Neural progenitor cell (in vitro differentiated cells): Measurements from ENCODE around the gene IGSF6. TPM values are rescaled to one million over a fixed set of nuclear protein-coding genes. Genes with fewer than 3 reads are reported as not detected.

Source experiments
- DNase-seq: peaks from one replicate; pipeline ENCODE4 v3.0.0-alpha.2; 2016; ENCODE audit warnings: low spot score
- H2AFZ ChIP-seq: fragments of 200-600 bp; sonication (generic); replicated peaks from 2 replicates; pipeline ENCODE4 v1.6.1; 2016; ENCODE audit warnings: antibody characterized with exemption
- H3F3A ChIP-seq: fragments of 200-600 bp; sonication (generic); 2 replicates; pipeline ENCODE4 v1.6.1; 2016; ENCODE audit warnings: antibody characterized with exemption, low read depth
- H3K27ac ChIP-seq: fragments of 200-600 bp; sonication (generic); 2 replicates; pipeline ENCODE4 v1.5.1; 2016; ENCODE audit warnings: mild to moderate bottlenecking
- H3K27me3 ChIP-seq: fragments of 200-600 bp; sonication (generic); 2 replicates; pipeline ENCODE4 v1.6.1; 2016; ENCODE audit warnings: mild to moderate bottlenecking, moderate library complexity
- H3K36me3 ChIP-seq: fragments of 200-600 bp; sonication (generic); 2 replicates; pipeline ENCODE4 v1.5.1; 2016
- H3K4me1 ChIP-seq: fragments of 200-600 bp; sonication (generic); 2 replicates; pipeline ENCODE4 v1.6.1; 2016; ENCODE audit warnings: mixed run types
- H3K4me2 ChIP-seq: fragments of 200-600 bp; sonication (generic); 2 replicates; pipeline ENCODE4 v1.6.1; 2016
- H3K4me3 ChIP-seq: fragments of 200-600 bp; sonication (generic); 2 replicates; pipeline ENCODE4 v1.5.1; 2016
- H3K79me2 ChIP-seq: fragments of 200-600 bp; sonication (generic); 2 replicates; pipeline ENCODE4 v1.6.1; 2016; ENCODE audit warnings: low read depth
- H3K9ac ChIP-seq: fragments of 200-600 bp; sonication (generic); 2 replicates; pipeline ENCODE4 v1.6.1; 2016
- H3K9me3 ChIP-seq: fragments of 200-600 bp; sonication (generic); 2 replicates; pipeline ENCODE4 v1.5.1; 2016; ENCODE audit warnings: low read depth
- H4K20me1 ChIP-seq: fragments of 200-600 bp; sonication (generic); 2 replicates; pipeline ENCODE4 v1.6.1; 2016; ENCODE audit warnings: low read depth
- H3K27ac Mint-ChIP-seq: 3 replicates; pipeline ENCODE4 v1.8.0; 2021; ENCODE audit warnings: mixed read lengths
- H3K27me3 Mint-ChIP-seq: 2 replicates; pipeline ENCODE4 v1.8.0; 2022; ENCODE audit warnings: low read depth, mild to moderate bottlenecking, inconsistent platforms, moderate library complexity, mixed read lengths; ENCODE audit not compliant: insufficient read depth
- H3K36me3 Mint-ChIP-seq: 3 replicates; pipeline ENCODE4 v1.8.0; 2021; ENCODE audit warnings: mixed read lengths
- H3K4me1 Mint-ChIP-seq: 3 replicates; pipeline ENCODE4 v1.8.0; 2021; ENCODE audit warnings: mixed read lengths
- H3K4me3 Mint-ChIP-seq: 3 replicates; pipeline ENCODE4 v1.8.0; 2021; ENCODE audit warnings: mild to moderate bottlenecking, moderate library complexity, mixed read lengths
- H3K9me3 Mint-ChIP-seq: 3 replicates; pipeline ENCODE4 v1.8.0; 2020; ENCODE audit warnings: mixed read lengths
- EZH2 ChIP-seq: fragments of 200-600 bp; sonication (generic); IDR thresholded peaks from 2 replicates; pipeline ENCODE4 v1.6.1; 2017; ENCODE audit warnings: antibody characterized with exemption, mild to moderate bottlenecking, moderate library complexity
- EZH2phosphoT487 ChIP-seq: fragments of 200-600 bp; sonication (generic); IDR thresholded peaks from 2 replicates; pipeline ENCODE4 v1.6.1; 2017; ENCODE audit warnings: antibody characterized with exemption
- total RNA-seq: library from RNA; depleted of rRNA; stranded (reverse); fragments of >200 nt; gene quantifications from 2 replicates; pipeline ENCODE4 v1.2.3, GENCODE V29; 2015; ENCODE audit warnings: low replicate concordance
- TF ChIP-seq, protein P1 (sequence below): fragments of 200-600 bp; sonication (generic); IDR thresholded peaks from 2 replicates; pipeline ENCODE4 v1.5.1; 2017; ENCODE audit warnings: antibody characterized with exemption, mild to moderate bottlenecking

Gene IGSF6
- total RNA-seq, 1 donor from 2014 or later, result not detected

DNA sequence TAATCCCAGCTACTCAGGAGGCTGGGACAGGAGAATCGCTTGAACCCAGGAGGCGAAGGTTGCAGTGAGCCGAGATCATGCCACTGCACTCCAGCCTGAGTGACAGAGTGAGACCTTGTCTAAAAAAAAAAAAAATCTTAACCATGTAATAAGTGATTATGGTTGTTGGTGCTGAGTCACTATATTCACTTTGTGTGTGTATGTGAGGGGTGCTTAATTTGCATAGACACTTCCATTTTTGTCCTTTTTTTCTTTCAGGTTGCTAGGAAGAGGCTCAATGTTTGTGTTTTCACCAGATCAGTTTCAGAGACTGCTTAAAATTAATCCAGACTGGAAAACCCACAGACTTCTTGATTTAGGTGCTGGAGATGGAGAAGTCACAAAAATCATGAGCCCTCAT, 34.8 kb downstream of the IGSF6 start:
- no peaks in the 10 kb centered on the region for H3K9me3 Mint-ChIP-seq
- Histone ChIP-seq H3K79me2 (peaks cover 60% of the 10 kb centered on the region), H3K36me3 (peaks cover 2% of the 10 kb centered on the region), H3K27ac (no peak overlapping the region), H2AFZ (no peak overlapping the region), H3K4me1 (peaks cover 2% of the 10 kb centered on the region), H3F3A (peaks cover 2% of the 10 kb centered on the region), H3K9ac (no peak overlapping the region), H4K20me1 (peaks cover 20% of the 10 kb centered on the region), H3K4me2 (no peak overlapping the region), H3K9me3 (no peaks in the 10 kb centered on the region), H3K27me3 (no peaks in the 10 kb centered on the region), H3K4me3 (no peak overlapping the region)
- H3K27ac Mint-ChIP-seq, result no peak overlapping the region
- DNase-seq, result no peak
- H3K4me1 Mint-ChIP-seq, result peaks cover 3% of the 10 kb centered on the region
- TF ChIP-seq, protein P1, sequence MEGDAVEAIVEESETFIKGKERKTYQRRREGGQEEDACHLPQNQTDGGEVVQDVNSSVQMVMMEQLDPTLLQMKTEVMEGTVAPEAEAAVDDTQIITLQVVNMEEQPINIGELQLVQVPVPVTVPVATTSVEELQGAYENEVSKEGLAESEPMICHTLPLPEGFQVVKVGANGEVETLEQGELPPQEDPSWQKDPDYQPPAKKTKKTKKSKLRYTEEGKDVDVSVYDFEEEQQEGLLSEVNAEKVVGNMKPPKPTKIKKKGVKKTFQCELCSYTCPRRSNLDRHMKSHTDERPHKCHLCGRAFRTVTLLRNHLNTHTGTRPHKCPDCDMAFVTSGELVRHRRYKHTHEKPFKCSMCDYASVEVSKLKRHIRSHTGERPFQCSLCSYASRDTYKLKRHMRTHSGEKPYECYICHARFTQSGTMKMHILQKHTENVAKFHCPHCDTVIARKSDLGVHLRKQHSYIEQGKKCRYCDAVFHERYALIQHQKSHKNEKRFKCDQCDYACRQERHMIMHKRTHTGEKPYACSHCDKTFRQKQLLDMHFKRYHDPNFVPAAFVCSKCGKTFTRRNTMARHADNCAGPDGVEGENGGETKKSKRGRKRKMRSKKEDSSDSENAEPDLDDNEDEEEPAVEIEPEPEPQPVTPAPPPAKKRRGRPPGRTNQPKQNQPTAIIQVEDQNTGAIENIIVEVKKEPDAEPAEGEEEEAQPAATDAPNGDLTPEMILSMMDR, result no peak
- TF ChIP-seq EZH2, result no peak
- TF ChIP-seq EZH2phosphoT487, result no peak
- H3K4me3 Mint-ChIP-seq, result no peak overlapping the region
- no peaks in the 10 kb centered on the region for H3K27me3 Mint-ChIP-seq
- H3K36me3 Mint-ChIP-seq, result peaks cover 18% of the 10 kb centered on the region

DNA sequence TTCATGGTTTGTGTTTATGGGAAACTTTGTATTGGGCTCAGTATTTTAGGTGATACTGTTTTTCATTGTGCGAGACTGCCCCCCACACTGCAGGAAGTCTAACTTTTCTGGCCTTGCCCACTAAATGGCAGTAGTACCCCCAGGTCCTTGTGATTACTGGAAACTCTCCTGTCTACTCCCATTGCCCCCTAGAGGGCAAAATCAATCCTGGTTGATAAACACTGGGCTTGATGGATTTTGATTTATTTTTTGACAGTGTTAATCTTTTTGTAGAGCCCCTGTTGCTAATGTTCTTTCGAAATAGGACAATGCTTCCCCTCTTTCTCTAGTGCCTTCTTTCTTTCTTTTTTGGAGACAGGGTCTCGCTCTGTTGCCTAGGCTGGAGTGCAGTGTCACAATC, 37.5 kb downstream of the IGSF6 start:
- Histone ChIP-seq H4K20me1 (peaks cover 44% of the 10 kb centered on the region), H3K4me1 (peaks cover 28% of the 10 kb centered on the region), H2AFZ (no peak overlapping the region), H3K4me2 (no peak overlapping the region), H3K4me3 (no peak overlapping the region), H3F3A (peaks cover 18% of the 10 kb centered on the region), H3K79me2 (peaks cover 81% of the 10 kb centered on the region), H3K27ac (no peak overlapping the region), H3K36me3 (no peaks in the 10 kb centered on the region), H3K27me3 (no peaks in the 10 kb centered on the region), H3K9me3 (no peaks in the 10 kb centered on the region), H3K9ac (no peak overlapping the region)
- no peaks in the 10 kb centered on the region for H3K27me3 Mint-ChIP-seq
- no peak for DNase-seq
- peaks cover 18% of the 10 kb centered on the region for H3K36me3 Mint-ChIP-seq
- no peaks in the 10 kb centered on the region for H3K9me3 Mint-ChIP-seq
- no peak overlapping the region for H3K27ac Mint-ChIP-seq
- no peak for TF ChIP-seq EZH2phosphoT487
- TF ChIP-seq EZH2, result no peak
- TF ChIP-seq, protein P1, result peak; percentile 26
- H3K4me1 Mint-ChIP-seq, result peaks cover 29% of the 10 kb centered on the region
- H3K4me3 Mint-ChIP-seq, result no peak overlapping the region

DNA sequence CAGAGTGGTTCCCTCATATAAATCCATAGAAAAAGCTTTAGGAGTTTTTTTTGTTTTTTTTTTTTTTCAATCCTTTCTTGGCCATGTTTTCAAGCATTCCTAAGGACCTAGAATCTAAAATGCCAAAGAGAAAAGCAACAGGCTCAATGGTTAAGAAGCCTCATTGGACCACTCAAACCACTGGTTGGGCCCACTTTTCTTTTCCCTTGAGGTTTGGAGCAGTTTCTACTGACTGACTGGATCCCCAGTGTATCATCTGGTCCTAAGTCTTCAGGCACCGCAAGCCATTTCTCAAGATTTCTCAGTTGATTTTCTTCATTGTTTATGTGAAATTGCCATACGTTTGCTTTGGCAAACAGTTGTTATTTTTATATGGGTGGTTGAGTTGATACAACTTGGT, 38.6 kb downstream of the IGSF6 start:
- H3K27ac Mint-ChIP-seq, result no peak overlapping the region
- peaks cover 92% of the 10 kb centered on the region for H3K79me2 ChIP-seq
- H3K27me3 Mint-ChIP-seq, result no peaks in the 10 kb centered on the region
- H4K20me1 ChIP-seq, result peaks cover 55% of the 10 kb centered on the region
- H2AFZ ChIP-seq, result no peak overlapping the region
- no peaks in the 10 kb centered on the region for H3K9me3 ChIP-seq
- DNase-seq, result no peak
- H3K4me2 ChIP-seq, result no peak overlapping the region
- no peak overlapping the region for H3K27ac ChIP-seq
- H3K4me1 Mint-ChIP-seq, result peaks cover 37% of the 10 kb centered on the region
- no peak overlapping the region for H3K4me3 Mint-ChIP-seq
- H3F3A ChIP-seq, result peaks cover 21% of the 10 kb centered on the region
- TF ChIP-seq, protein P1, result no peak
- TF ChIP-seq EZH2phosphoT487 (no peak), EZH2 (no peak)
- H3K9ac ChIP-seq, result no peak overlapping the region
- no peak overlapping the region for H3K4me3 ChIP-seq
- peaks cover 16% of the 10 kb centered on the region for H3K36me3 Mint-ChIP-seq
- H3K9me3 Mint-ChIP-seq, result no peaks in the 10 kb centered on the region
- peaks cover 39% of the 10 kb centered on the region for H3K4me1 ChIP-seq
- H3K36me3 ChIP-seq, result no peaks in the 10 kb centered on the region
- no peaks in the 10 kb centered on the region for H3K27me3 ChIP-seq
